Nephron progenitor cell (in vitro differentiated cells): ENCODE results near the gene ACKR2.

ENCODE experiments used
- DNase-seq: peaks from one replicate; pipeline ENCODE4 v3.0.0; 2021
- H3K27ac Mint-ChIP-seq: 2 replicates; pipeline ENCODE4 v1.8.0; 2021; ENCODE audit warnings: mild to moderate bottlenecking, moderate library complexity, mixed read lengths
- H3K27me3 Mint-ChIP-seq: 2 replicates; pipeline ENCODE4 v1.8.0; 2021; ENCODE audit warnings: mild to moderate bottlenecking, low read depth, mixed read lengths; ENCODE audit not compliant: poor library complexity
- H3K36me3 Mint-ChIP-seq: 2 replicates; pipeline ENCODE4 v1.8.0; 2021; ENCODE audit warnings: low read depth, mixed read lengths
- H3K4me1 Mint-ChIP-seq: 2 replicates; pipeline ENCODE4 v1.8.0; 2021; ENCODE audit warnings: mixed read lengths
- H3K4me3 Mint-ChIP-seq: 2 replicates; pipeline ENCODE4 v1.8.0; 2021; ENCODE audit warnings: mild to moderate bottlenecking, moderate library complexity, mixed read lengths
- H3K9me3 Mint-ChIP-seq: 2 replicates; pipeline ENCODE4 v1.8.0; 2021; ENCODE audit warnings: mild to moderate bottlenecking, moderate library complexity, mixed read lengths
- TF ChIP-seq, protein P1 (sequence below): fragments of 200-600 bp; sonication (generic); IDR thresholded peaks from 2 replicates; pipeline ENCODE4 v1.5.0; 2021; ENCODE audit warnings: antibody characterized with exemption

The ACKR2 gene

DNA sequence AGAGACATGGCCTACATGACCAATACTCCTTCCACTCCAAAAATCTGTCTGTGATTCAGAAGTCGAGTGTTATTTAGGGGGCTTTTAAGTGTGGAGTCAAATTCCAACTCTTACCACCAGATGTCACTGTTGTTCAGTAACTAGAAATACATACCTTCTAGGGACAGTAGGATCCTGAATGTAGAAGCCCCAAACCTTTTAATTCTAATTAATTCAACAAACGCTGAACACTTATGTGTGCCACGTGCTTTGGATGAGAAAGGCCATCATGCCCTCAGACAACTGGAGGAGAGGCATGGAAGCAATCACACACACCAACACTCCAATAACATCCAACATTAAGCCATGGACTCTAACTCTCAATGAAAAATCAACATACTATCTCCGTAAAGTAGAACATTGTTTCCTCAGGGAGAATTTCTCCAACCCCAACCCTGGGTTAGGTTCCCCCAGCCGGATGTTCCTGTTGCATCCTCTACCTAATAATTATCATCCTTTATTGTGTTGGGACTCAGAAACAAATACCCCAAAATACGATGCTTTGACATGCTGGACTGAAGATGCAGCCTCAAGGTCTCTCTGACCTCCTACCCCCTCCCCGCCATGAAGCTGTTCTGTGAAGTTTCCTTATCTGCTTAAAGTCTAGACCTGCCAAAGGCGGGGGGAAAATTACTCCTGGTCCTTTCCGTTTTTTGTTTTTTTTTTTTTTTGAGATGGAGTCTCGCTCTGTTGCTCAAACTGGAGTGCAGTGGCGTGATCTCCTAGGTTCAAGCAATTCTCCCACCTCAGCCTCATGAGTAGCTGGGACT is 28.1 kb upstream of the ACKR2 start:
- TF ChIP-seq, protein P1, sequence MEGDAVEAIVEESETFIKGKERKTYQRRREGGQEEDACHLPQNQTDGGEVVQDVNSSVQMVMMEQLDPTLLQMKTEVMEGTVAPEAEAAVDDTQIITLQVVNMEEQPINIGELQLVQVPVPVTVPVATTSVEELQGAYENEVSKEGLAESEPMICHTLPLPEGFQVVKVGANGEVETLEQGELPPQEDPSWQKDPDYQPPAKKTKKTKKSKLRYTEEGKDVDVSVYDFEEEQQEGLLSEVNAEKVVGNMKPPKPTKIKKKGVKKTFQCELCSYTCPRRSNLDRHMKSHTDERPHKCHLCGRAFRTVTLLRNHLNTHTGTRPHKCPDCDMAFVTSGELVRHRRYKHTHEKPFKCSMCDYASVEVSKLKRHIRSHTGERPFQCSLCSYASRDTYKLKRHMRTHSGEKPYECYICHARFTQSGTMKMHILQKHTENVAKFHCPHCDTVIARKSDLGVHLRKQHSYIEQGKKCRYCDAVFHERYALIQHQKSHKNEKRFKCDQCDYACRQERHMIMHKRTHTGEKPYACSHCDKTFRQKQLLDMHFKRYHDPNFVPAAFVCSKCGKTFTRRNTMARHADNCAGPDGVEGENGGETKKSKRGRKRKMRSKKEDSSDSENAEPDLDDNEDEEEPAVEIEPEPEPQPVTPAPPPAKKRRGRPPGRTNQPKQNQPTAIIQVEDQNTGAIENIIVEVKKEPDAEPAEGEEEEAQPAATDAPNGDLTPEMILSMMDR: peak; percentile 79
- peak; percentile 38 for DNase-seq
- peaks cover 40% of the 10 kb centered on the region for H3K36me3 Mint-ChIP-seq
- H3K27me3 Mint-ChIP-seq: no peaks in the 10 kb centered on the region
- H3K27ac Mint-ChIP-seq: peak overlapping the region; percentile 19
- H3K9me3 Mint-ChIP-seq: no peaks in the 10 kb centered on the region
- H3K4me3 Mint-ChIP-seq: no peak overlapping the region
- H3K4me1 Mint-ChIP-seq: no peaks in the 10 kb centered on the region

- H3K36me3 Mint-ChIP-seq: peaks cover 48% of the 10 kb centered on the region
- no peak overlapping the region for H3K27ac Mint-ChIP-seq
- DNase-seq: no peak
- no peaks in the 10 kb centered on the region for H3K27me3 Mint-ChIP-seq
- H3K4me1 Mint-ChIP-seq: no peaks in the 10 kb centered on the region
- TF ChIP-seq, protein P1: no peak
- no peaks in the 10 kb centered on the region for H3K9me3 Mint-ChIP-seq
- H3K4me3 Mint-ChIP-seq: no peak overlapping the region
Observed at GRCh38 chr3:42786212-42786611, 23.0 kb upstream of the ACKR2 start.

DNA sequence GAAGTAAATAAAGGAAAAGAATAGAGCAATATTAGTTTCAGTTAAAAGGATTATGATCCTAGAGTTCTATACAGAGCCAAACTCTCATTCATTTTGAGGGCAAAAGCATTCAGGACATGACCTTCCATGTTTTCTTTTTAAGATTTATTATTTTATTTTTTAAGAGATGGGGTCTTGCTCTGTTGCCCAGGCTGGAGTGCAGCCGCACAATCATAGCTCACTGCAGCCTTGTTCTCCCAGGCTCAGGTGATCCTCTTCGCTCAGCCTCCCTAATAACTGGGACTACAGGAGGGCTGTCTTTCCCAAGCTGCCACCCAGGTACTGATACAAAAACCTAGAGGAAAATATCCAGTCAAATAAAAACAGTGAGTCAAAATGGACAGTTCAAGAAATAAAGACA is 22.6 kb upstream of the ACKR2 start:
- Mint-ChIP-seq H3K27me3 (no peaks in the 10 kb centered on the region), H3K4me1 (no peaks in the 10 kb centered on the region), H3K36me3 (peaks cover 51% of the 10 kb centered on the region), H3K27ac (no peak overlapping the region), H3K9me3 (no peaks in the 10 kb centered on the region), H3K4me3 (no peak overlapping the region)
- TF ChIP-seq, protein P1: no peak
- no peak for DNase-seq

DNA sequence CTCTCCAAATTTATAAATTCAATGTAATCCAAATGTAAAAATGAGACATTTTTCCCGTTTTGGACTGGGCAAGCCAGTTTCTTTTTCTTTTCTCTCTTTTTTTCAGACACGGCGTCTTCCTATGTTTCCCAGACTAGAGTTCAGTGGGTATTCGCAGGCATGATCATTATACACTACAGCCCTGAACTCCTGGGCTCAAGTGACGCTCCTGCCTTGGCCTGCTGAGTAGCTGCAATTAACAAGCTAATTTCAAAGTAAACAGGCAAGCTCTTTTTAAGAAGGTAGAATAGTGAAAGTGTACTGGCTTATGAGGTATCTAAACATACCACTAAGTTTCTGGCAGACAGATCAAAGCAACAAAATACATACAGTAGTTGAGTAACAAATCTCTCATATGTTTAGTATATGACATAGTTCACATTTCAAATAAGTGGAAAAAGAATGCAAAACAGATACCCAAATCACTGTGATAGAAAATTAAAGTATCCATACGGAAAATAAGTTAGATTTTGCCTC is 18.5 kb upstream of the ACKR2 start:
- Mint-ChIP-seq H3K27me3 (no peaks in the 10 kb centered on the region), H3K27ac (peak overlapping the region; percentile 65), H3K4me3 (no peak overlapping the region), H3K36me3 (peaks cover 73% of the 10 kb centered on the region), H3K4me1 (no peaks in the 10 kb centered on the region), H3K9me3 (no peaks in the 10 kb centered on the region)
- DNase-seq: no peak
- TF ChIP-seq, protein P1: no peak

GRCh38 chr3:42795621-42796181 is 13.5 kb upstream of the ACKR2 start:
- H3K27ac Mint-ChIP-seq: no peak overlapping the region
- TF ChIP-seq, protein P1: no peak
- H3K9me3 Mint-ChIP-seq: peaks cover 15% of the 10 kb centered on the region
- H3K36me3 Mint-ChIP-seq: peaks cover 69% of the 10 kb centered on the region
- no peaks in the 10 kb centered on the region for H3K27me3 Mint-ChIP-seq
- H3K4me3 Mint-ChIP-seq: no peak overlapping the region
- no peak for DNase-seq
- H3K4me1 Mint-ChIP-seq: peaks cover 14% of the 10 kb centered on the region
